H1 (cell line): ENCODE data around the gene F2. TPM values are rescaled to one million over a fixed set of nuclear protein-coding genes. Genes with fewer than 3 reads are reported as not detected.

Experiments
- CTCF ChIA-PET: fragments of 300-600 bp; sonication (Branson Sonifier 250); formaldehyde crosslinking; loops from one replicate; lab custom pipeline; 2021; ENCODE audit not compliant: partially characterized antibody; lab: Charles Lee
- POLR2A ChIA-PET: fragments of 300-600 bp; sonication (Branson Sonifier 250); formaldehyde crosslinking; loops from one replicate; lab custom pipeline; 2021; ENCODE audit warnings: inconsistent platforms; ENCODE audit not compliant: partially characterized antibody; lab: Charles Lee
- DNase-seq, 2 experiments: peaks; one replicate each; pipeline versions ENCODE4 v3.0.0 to v3.0.0-alpha.2; 2010 to 2022; ENCODE audit warnings: low spot score in 2 of 2, low read depth in 1 of 2, mixed read lengths in 1 of 2
- FAIRE-seq: peaks from 2 replicates; lab custom pipeline; 2011; peaks lifted over from hg19 to GRCh38; lab: Jason Lieb, UNC
- H2AFZ ChIP-seq: 2 replicates; pipeline ENCODE4 v1.8.1; 2012; ENCODE audit warnings: low read length, inconsistent platforms
- H2AK5ac ChIP-seq: 2 replicates; pipeline ENCODE4 v1.6.1; 2013; ENCODE audit warnings: low read depth, low read length
- H2BK120ac ChIP-seq: replicated peaks from 2 replicates; pipeline ENCODE3; 2013; ENCODE audit warnings: low read depth, low read length, inconsistent platforms
- H2BK12ac ChIP-seq: 2 replicates; pipeline ENCODE4 v1.6.1; 2013; ENCODE audit warnings: low read depth, low read length
- H2BK15ac ChIP-seq: 2 replicates; pipeline ENCODE4 v1.6.1; 2013; ENCODE audit warnings: low read length
- H2BK20ac ChIP-seq: 2 replicates; pipeline ENCODE4 v1.6.1; 2013; ENCODE audit warnings: low read length
- H2BK5ac ChIP-seq: 2 replicates; pipeline ENCODE4 v1.6.1; 2013; ENCODE audit warnings: low read depth, low read length
- H3K14ac ChIP-seq: 2 replicates; pipeline ENCODE4 v1.6.1; 2013; ENCODE audit warnings: inconsistent platforms; ENCODE audit not compliant: insufficient read length
- H3K18ac ChIP-seq: 2 replicates; pipeline ENCODE4 v1.6.1; 2013; ENCODE audit warnings: low read length; ENCODE audit errors: extremely low read depth
- H3K23ac ChIP-seq: 2 replicates; pipeline ENCODE4 v1.6.1; 2013; ENCODE audit warnings: inconsistent platforms; ENCODE audit not compliant: insufficient read length
- H3K23me2 ChIP-seq: 2 replicates; pipeline ENCODE4 v1.6.1; 2013; ENCODE audit warnings: low read depth, low read length
- H3K27ac ChIP-seq: 2 replicates; pipeline ENCODE4 v1.6.1; 2011; ENCODE audit warnings: low read depth, low read length, inconsistent platforms
- H3K27me3 ChIP-seq, 4 experiments: replicated peaks in 1 of 4; 1 replicate in 1 of 4; 2 replicates in 3 of 4; pipeline versions ENCODE4 v1.6.1 to v1.8.1; 2011 to 2013; ENCODE audit warnings: low read length in 3 of 4, mild to moderate bottlenecking in 3 of 4, inconsistent platforms in 2 of 4, mixed read lengths in 2 of 4, moderate library complexity in 1 of 4; ENCODE audit not compliant: control insufficient read depth in 3 of 4, insufficient read depth in 3 of 4; ENCODE audit errors: extremely low read depth in 1 of 4
- H3K36me3 ChIP-seq, 4 experiments: 2 replicates each; pipeline versions ENCODE4 v1.6.1 to v1.8.1; 2011 to 2013; ENCODE audit warnings: mild to moderate bottlenecking in 4 of 4, low read length in 3 of 4, moderate library complexity in 2 of 4, control low read depth in 1 of 4, inconsistent platforms in 1 of 4; ENCODE audit not compliant: insufficient read depth in 4 of 4, control insufficient read depth in 2 of 4
- H3K4ac ChIP-seq: replicated peaks from 2 replicates; pipeline ENCODE3; 2013; ENCODE audit warnings: low read length, low read depth, mixed read lengths, inconsistent platforms; ENCODE audit not compliant: insufficient read length
- H3K4me1 ChIP-seq, 4 experiments: replicated peaks in 1 of 4; 1 replicate in 1 of 4; 2 replicates in 3 of 4; pipeline versions ENCODE4 v1.6.1 to v1.8.1; 2011 to 2013; ENCODE audit warnings: low read length in 3 of 4, inconsistent platforms in 2 of 4, mixed read lengths in 1 of 4; ENCODE audit not compliant: insufficient read depth in 4 of 4, control insufficient read depth in 3 of 4
- H3K4me2 ChIP-seq, 2 experiments: 2 replicates each; pipeline versions ENCODE4 v1.6.1 to v1.8.1; 2011 to 2013; ENCODE audit warnings: low read depth in 2 of 2, low read length in 2 of 2, control low read depth in 1 of 2, inconsistent platforms in 1 of 2, mild to moderate bottlenecking in 1 of 2; ENCODE audit not compliant: insufficient read depth in 1 of 2
- H3K4me3 ChIP-seq, 4 experiments: fragments of 200-600, 300-600 bp in 1 of 4; sonication (generic), shearing (Covaris generic), sonication (Bioruptor Twin) in 1 of 4; 2 replicates each; pipeline versions ENCODE4 v1.5.1 to v1.8.1; 2011 to 2016; ENCODE audit warnings: low read length in 4 of 4, low read depth in 3 of 4, control low read depth in 2 of 4, inconsistent platforms in 2 of 4, mild to moderate bottlenecking in 2 of 4, mixed read lengths in 1 of 4, moderate library complexity in 1 of 4; ENCODE audit not compliant: insufficient read depth in 2 of 4; ENCODE audit errors: extremely low read depth in 1 of 4
- H3K56ac ChIP-seq: replicated peaks from 2 replicates; pipeline ENCODE3; 2013; ENCODE audit warnings: low read depth, mild to moderate bottlenecking, mixed read lengths, low read length, inconsistent platforms; ENCODE audit not compliant: insufficient read length
- H3K79me1 ChIP-seq: 2 replicates; pipeline ENCODE4 v1.6.1; 2013; ENCODE audit warnings: low read depth, low read length, control low read depth
- H3K79me2 ChIP-seq, 2 experiments: 2 replicates each; pipeline versions ENCODE4 v1.6.1 to v1.8.1; 2012 to 2013; ENCODE audit warnings: low read length in 2 of 2, mild to moderate bottlenecking in 2 of 2, inconsistent platforms in 1 of 2; ENCODE audit not compliant: insufficient read depth in 2 of 2, control insufficient read depth in 1 of 2
- H3K9ac ChIP-seq, 4 experiments: replicated peaks in 1 of 4; 1 replicate in 1 of 4; 2 replicates in 3 of 4; pipeline versions ENCODE4 v1.6.1 to v1.8.1; 2011 to 2013; ENCODE audit warnings: low read depth in 3 of 4, low read length in 3 of 4, control low read depth in 2 of 4, mild to moderate bottlenecking in 2 of 4, moderate library complexity in 2 of 4, inconsistent platforms in 1 of 4; ENCODE audit errors: extremely low read depth in 1 of 4
- H3K9me3 ChIP-seq, 2 experiments: 2 replicates each; pipeline versions ENCODE4 v1.6.1 to v1.8.1; 2012 to 2013; ENCODE audit warnings: mild to moderate bottlenecking in 2 of 2, moderate library complexity in 2 of 2, control low read depth in 1 of 2, inconsistent platforms in 1 of 2, low read depth in 1 of 2, low read length in 1 of 2, mixed read lengths in 1 of 2; ENCODE audit not compliant: insufficient read depth in 2 of 2
- H4K20me1 ChIP-seq, 2 experiments: replicated peaks in 1 of 2; 2 replicates each; pipeline versions ENCODE3 to v1.8.1; 2011 to 2013; ENCODE audit warnings: inconsistent platforms in 2 of 2, low read length in 2 of 2, mild to moderate bottlenecking in 1 of 2; ENCODE audit not compliant: insufficient read depth in 2 of 2, control insufficient read depth in 1 of 2
- H4K5ac ChIP-seq: 2 replicates; pipeline ENCODE4 v1.6.1; 2013; ENCODE audit warnings: low read length, low read depth, mixed read lengths, inconsistent platforms; ENCODE audit not compliant: insufficient read length
- H4K8ac ChIP-seq: 2 replicates; pipeline ENCODE4 v1.8.0; 2013; ENCODE audit warnings: mild to moderate bottlenecking, moderate library complexity, low read length, inconsistent platforms; ENCODE audit not compliant: insufficient read depth; ENCODE audit errors: extremely low read depth
- H4K91ac ChIP-seq: replicated peaks from 2 replicates; pipeline ENCODE3; 2013; ENCODE audit warnings: low read length, mixed read lengths, inconsistent platforms; ENCODE audit not compliant: insufficient read length
- BRCA1 ChIP-seq: IDR thresholded peaks from 2 replicates; pipeline ENCODE4 v1.6.1; 2012; ENCODE audit warnings: low read depth, low read length, improper control_type of control experiment
- CHD1 ChIP-seq: IDR thresholded peaks from 2 replicates; pipeline ENCODE4 v1.6.1; 2012; ENCODE audit warnings: low read depth, low read length, improper control_type of control experiment
- CTCF ChIP-seq, 3 experiments: IDR thresholded peaks; 1 replicate in 2 of 3; 2 replicates in 1 of 3; pipeline versions ENCODE4 v1.5.1 to v1.6.1; 2011; ENCODE audit warnings: low read length in 3 of 3, mild to moderate bottlenecking in 3 of 3, inconsistent platforms in 2 of 3, low read depth in 1 of 3, moderate library complexity in 1 of 3; ENCODE audit not compliant: insufficient read depth in 1 of 3; ENCODE audit errors: control extremely low read depth in 1 of 3
- FOSL1 ChIP-seq: IDR thresholded peaks from 2 replicates; pipeline ENCODE4 v1.6.1; 2011; ENCODE audit warnings: mild to moderate bottlenecking, low read depth, low read length, moderate library complexity; ENCODE audit not compliant: insufficient read depth
- JUND ChIP-seq: IDR thresholded peaks from 2 replicates; pipeline ENCODE4 v1.6.1; 2011; ENCODE audit warnings: mild to moderate bottlenecking, improper control_type of control experiment, low read length
- POLR2AphosphoS5 ChIP-seq: IDR thresholded peaks from 2 replicates; pipeline ENCODE4 v1.6.1; 2011; ENCODE audit warnings: low read depth, low read length
- POU5F1 ChIP-seq: IDR thresholded peaks from 2 replicates; pipeline ENCODE4 v1.6.1; 2011; ENCODE audit warnings: low read depth, mild to moderate bottlenecking, low read length, moderate library complexity
- RAD21 ChIP-seq, 2 experiments: IDR thresholded peaks in 1 of 2; conservative IDR thresholded peaks in 1 of 2; 2 replicates each; pipeline ENCODE4 v1.6.1; 2011; ENCODE audit warnings: low read depth in 2 of 2, low read length in 2 of 2, improper control_type of control experiment in 1 of 2, inconsistent platforms in 1 of 2, mild to moderate bottlenecking in 1 of 2, moderate library complexity in 1 of 2
- RBBP5 ChIP-seq: IDR thresholded peaks from 2 replicates; pipeline ENCODE4 v1.7.1; 2012; ENCODE audit warnings: low read depth, mild to moderate bottlenecking, inconsistent platforms, low read length, moderate library complexity, borderline replicate concordance
- SUZ12 ChIP-seq: fragments of 200-600 bp; sonication (generic); IDR thresholded peaks from 2 replicates; pipeline ENCODE4 v1.6.1; 2012; ENCODE audit warnings: mild to moderate bottlenecking, inconsistent platforms, low read length, moderate library complexity, mixed read lengths
- ZNF274 ChIP-seq: IDR thresholded peaks from 2 replicates; pipeline ENCODE4 v1.7.0; 2012; ENCODE audit warnings: low read length, borderline replicate concordance; ENCODE audit errors: extremely low read depth
- WGBS, 2 experiments: shearing (Covaris generic) in 1 of 2; methylation state at CpG; one replicate each; pipeline versions ENCODE4 v1.1.6 to v1.1.7; 2013 to 2015; ENCODE audit warnings: low lambda C conversion rate in 2 of 2, mixed read lengths in 2 of 2, inconsistent platforms in 1 of 2, low coverage in 1 of 2, missing lambda C conversion rate in 1 of 2; ENCODE audit not compliant: insufficient replicate concordance in 2 of 2, insufficient coverage in 1 of 2, insufficient read length in 1 of 2; ENCODE audit errors: extremely low coverage in 1 of 2, missing lambda C conversion rate in 1 of 2; 5-methylcytosine and 5-hydroxymethylcytosine counted together
- polyA plus RNA-seq, 7 experiments: library from polyadenylated mRNA; depleted of rRNA in 3 of 7; stranded (reverse) in 5 of 7; unstranded in 2 of 7; fragments of >200 nt in 5 of 7; fragments of 200-250 nt in 2 of 7; gene quantifications; 1 replicate in 5 of 7; 2 replicates in 1 of 7; 4 replicates in 1 of 7; pipeline versions ENCODE4 v1.2.1 to v1.2.3, GENCODE V29; 2011 to 2013; ENCODE audit warnings: missing spikeins in 2 of 7, mixed read lengths in 2 of 7
- total RNA-seq: library from RNA; stranded (reverse); fragmentation: NEBNext Ultra II Directional; extraction: Animal tissue kit (Norgen Biotek cat#: 25700); gene quantifications from 2 replicates; pipeline ENCODE4 v1.2.1, GENCODE V29; 2021

Gene F2
- total and polyA plus RNA-seq, 2 of the 8 experiments (the other 6 are each of a cell fraction or from before 2014, with no cell fraction given) = 0.11 TPM; not detected in 1

- Histone ChIP-seq H3K27me3 (no peaks in the 10 kb centered on the region), H3K23me2 (no peaks in the 10 kb centered on the region), H2BK15ac (no peak overlapping the region), H3K9me3 (no peaks in the 10 kb centered on the region), H3K27ac (no peak overlapping the region), H2AK5ac (no peak overlapping the region), H3K4me3 (no peak overlapping the region), H2BK12ac (no peak overlapping the region), H3K4me1 (peaks cover 3 to 19% (median 7%) of the 10 kb centered on the region in 4 experiments), H3K9ac (no peak overlapping the region), H4K20me1 (peaks cover 1 to 2% of the 10 kb centered on the region in 2 experiments), H3K56ac (no peak overlapping the region), H3K36me3 (peaks cover 14 to 43% (median 37%) of the 10 kb centered on the region in 4 experiments; a peak in 7 of 8 replicates), H3K79me2 (no peaks in the 10 kb centered on the region), H4K91ac (no peak overlapping the region), H4K5ac (no peak overlapping the region), H3K4ac (no peak overlapping the region), H4K8ac (no peak overlapping the region), H3K4me2 (no peak overlapping the region), H3K23ac (no peak overlapping the region), H2BK20ac (no peak overlapping the region), H2AFZ (no peak overlapping the region), H3K14ac (no peak overlapping the region), H2BK5ac (no peak overlapping the region), H3K18ac (no peak overlapping the region), H2BK120ac (no peak overlapping the region), H3K79me1 (no peaks in the 10 kb centered on the region)
- POLR2A ChIA-PET = interaction anchor here (1.0 to 2.2 kb wide), 4 partner anchors 12 to 54 kb away, joined by 3 to 5 read pairs (median 4); no protein-coding TSS in a partner anchor
- no peak for DNase-seq
- no peak for FAIRE-seq
- CTCF ChIA-PET = interaction anchor here (1.0 to 1.5 kb wide), 4 partner anchors 9 to 262 kb away, joined by 3 read pairs; no protein-coding TSS in a partner anchor
- WGBS, 2 experiments = 94% methylated on average over 6 of the region's 7 CpGs; no CpG with 5 or more reads in 1 of the 2 experiments
- no peak for TF ChIP-seq CHD1
- TF ChIP-seq JUND = no peak
- TF ChIP-seq RAD21 (IDR thresholded peaks at IDR 0.05 in 1 of 2, conservative IDR thresholded peaks at IDR 0.05 in 1 of 2; ENCODE audit: low read depth in 2 of 2, low read length in 2 of 2) = no peak
- no peak for TF ChIP-seq POU5F1
- no peak for TF ChIP-seq RBBP5
- TF ChIP-seq SUZ12 = no peak
- no peak for TF ChIP-seq FOSL1
- TF ChIP-seq ZNF274 = no peak
- no peak for TF ChIP-seq BRCA1
- TF ChIP-seq POLR2AphosphoS5 = no peak
- TF ChIP-seq CTCF (IDR thresholded peaks at IDR 0.05; ENCODE audit: control extremely low read depth in 1 of 3, insufficient read depth in 1 of 3, low read depth in 1 of 3, low read length in 3 of 3) = no peak
Measured at GRCh38 chr11:46672381-46672839, 46.6 kb upstream of the F2 start.
